ENCODE results near the gene PRKAR1B. TPM values are rescaled to one million over a fixed set of nuclear protein-coding genes. Genes with fewer than 3 reads are reported as not detected.

PRKAR1B gene
- total and polyA plus RNA-seq, 8 donors: 16.3 to 43.5 (median 37.6) TPM

GRCh38 chr7:701086-701671 lies 25.9 kb downstream of the PRKAR1B start:
- no peaks in the 10 kb centered on the region for H3K27me3 ChIP-seq
- H3K27ac ChIP-seq: no peak overlapping the region
- H3K4me1 ChIP-seq: peaks cover 0 to 3% of the 10 kb centered on the region in 2 donors
- peaks cover 0 to 12% of the 10 kb centered on the region in 2 donors for H3K9me3 ChIP-seq
- DNase-seq (no peak), ATAC-seq (no peak)
- intact Hi-C loops (cut with DNase I): no loop called here
- no peak overlapping the region for H3K4me3 ChIP-seq
- TF ChIP-seq CTCF (IDR thresholded peaks at IDR 0.05): no peak
- H3K36me3 ChIP-seq: no peaks in the 10 kb centered on the region

GRCh38 chr7:699476-700170 lies 27.5 kb downstream of the PRKAR1B start:
- DNase-seq (peak in 1 of 4 donors; percentile 47), ATAC-seq (no peak)
- H3K4me3 ChIP-seq: no peak overlapping the region
- H3K4me1 ChIP-seq: no peaks in the 10 kb centered on the region
- H3K9me3 ChIP-seq: peaks cover 0 to 12% of the 10 kb centered on the region in 2 donors
- TF ChIP-seq CTCF (IDR thresholded peaks at IDR 0.05): no peak
- H3K27me3 ChIP-seq: no peaks in the 10 kb centered on the region
- intact Hi-C loops (cut with DNase I): no loop called here
- H3K36me3 ChIP-seq: no peaks in the 10 kb centered on the region
- peak overlapping the region in 1 of 2 donors; percentile 9 for H3K27ac ChIP-seq

GRCh38 chr7:698515-699475 lies 28.3 kb downstream of the PRKAR1B start:
- Histone ChIP-seq H3K27ac (no peak overlapping the region), H3K36me3 (no peaks in the 10 kb centered on the region), H3K4me1 (no peaks in the 10 kb centered on the region), H3K4me3 (no peak overlapping the region), H3K9me3 (peaks cover 0 to 12% of the 10 kb centered on the region in 2 donors), H3K27me3 (no peaks in the 10 kb centered on the region)
- no peak for TF ChIP-seq CTCF (IDR thresholded peaks at IDR 0.05)
- intact Hi-C loops (cut with DNase I): no loop called here
- peak; percentile 23 for ATAC-seq
- DNase-seq: peak in 1 of 4 donors; percentile 37

- H3K27ac ChIP-seq: no peak overlapping the region
- no peaks in the 10 kb centered on the region for H3K36me3 ChIP-seq
- H3K9me3 ChIP-seq: no peaks in the 10 kb centered on the region
- no peak overlapping the region for H3K4me3 ChIP-seq
- no peaks in the 10 kb centered on the region for H3K4me1 ChIP-seq
- ATAC-seq (no peak), DNase-seq (peak in 1 of 4 donors; percentile 36)
- intact Hi-C loops (cut with DNase I): no loop called here
- no peaks in the 10 kb centered on the region for H3K27me3 ChIP-seq
- no peak for TF ChIP-seq CTCF (IDR thresholded peaks at IDR 0.05)
Observed at GRCh38 chr7:696812-697551, 30.1 kb downstream of the PRKAR1B start.
